ENCODE measurements around the gene AATF.

Gene AATF

GRCh38 chr17:36992701-36993100 lies 43.9 kb downstream of the AATF start:
- DNase-seq: no peak

DNA sequence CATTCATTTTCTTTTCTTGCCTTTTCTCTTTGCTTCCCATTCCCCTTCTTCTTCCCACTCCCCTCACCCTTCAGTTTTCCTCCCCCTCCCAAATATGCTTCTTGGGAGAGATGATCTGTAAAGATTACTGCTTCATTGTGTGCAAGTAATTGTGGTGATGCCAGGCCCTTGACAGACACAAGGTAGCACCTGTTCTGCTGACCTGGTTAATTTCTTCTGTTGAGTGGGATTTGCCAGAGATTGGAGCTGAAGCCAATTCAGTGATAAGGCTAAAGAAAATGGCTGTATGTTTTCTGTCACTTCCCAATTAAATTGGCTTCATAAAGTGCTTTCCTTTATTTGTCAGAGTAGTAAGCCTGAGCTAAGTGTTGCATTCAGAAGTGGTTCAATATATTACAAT lies 44.5 kb downstream of the AATF start:
- no peak for DNase-seq

DNA sequence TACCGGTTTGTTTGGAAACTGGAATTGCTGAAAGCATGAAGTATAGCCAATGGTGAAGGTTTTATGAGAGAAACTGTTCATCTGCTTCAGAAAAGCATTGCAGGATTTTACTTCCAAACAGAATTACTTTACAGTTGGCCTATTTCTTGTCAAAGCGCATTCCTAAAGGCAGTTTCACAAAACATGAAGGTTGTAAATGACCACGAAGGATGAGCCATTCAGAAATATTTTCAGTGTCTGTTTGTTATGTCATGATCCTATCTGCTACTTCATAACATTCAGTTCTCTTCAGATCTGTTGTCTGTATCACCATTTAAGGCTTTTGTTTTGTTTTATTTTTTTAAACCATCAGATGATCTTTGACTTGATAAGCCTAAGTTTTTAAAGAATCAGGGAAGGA lies 45.7 kb downstream of the AATF start:
- no peak for DNase-seq

DNA sequence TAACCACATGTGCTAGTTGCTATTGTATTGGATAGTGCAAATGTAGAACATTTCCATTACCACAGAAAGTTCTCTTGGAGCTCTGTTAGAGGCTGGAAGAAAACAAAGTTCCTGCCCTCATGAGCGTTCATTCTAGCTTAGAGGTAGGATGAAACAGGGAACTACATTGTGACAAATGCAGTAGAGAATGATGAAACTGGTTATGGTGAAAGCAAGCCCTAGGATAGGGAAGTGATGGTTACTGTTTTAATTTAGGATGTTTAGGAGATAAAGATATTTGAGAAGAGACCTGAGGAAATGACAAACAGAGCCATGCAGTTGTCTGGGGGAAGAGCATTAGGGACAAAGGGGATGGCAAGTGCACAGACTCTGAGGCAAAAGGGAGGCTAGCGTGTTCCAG lies 50.7 kb downstream of the AATF start:
- DNase-seq: no peak

DNA sequence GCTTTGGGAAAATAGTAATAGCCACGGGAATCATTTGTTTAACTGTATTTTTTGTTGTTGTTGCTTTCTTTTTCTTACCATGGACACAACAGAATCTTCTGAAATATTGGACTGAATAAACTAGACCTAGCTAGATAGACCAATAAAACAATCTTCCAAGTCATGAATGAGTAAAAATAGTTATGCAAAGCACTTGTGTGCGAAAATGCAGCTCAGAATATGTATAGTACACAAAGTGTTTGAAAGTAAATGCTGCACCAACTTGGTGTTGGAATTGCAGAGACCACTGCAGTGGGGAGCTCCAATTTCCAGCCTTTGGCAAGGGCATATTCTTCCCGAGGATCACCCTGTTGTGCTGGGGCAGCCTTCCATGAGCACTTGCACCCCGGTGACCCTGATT lies 68.0 kb downstream of the AATF start:
- DNase-seq: no peak

DNA sequence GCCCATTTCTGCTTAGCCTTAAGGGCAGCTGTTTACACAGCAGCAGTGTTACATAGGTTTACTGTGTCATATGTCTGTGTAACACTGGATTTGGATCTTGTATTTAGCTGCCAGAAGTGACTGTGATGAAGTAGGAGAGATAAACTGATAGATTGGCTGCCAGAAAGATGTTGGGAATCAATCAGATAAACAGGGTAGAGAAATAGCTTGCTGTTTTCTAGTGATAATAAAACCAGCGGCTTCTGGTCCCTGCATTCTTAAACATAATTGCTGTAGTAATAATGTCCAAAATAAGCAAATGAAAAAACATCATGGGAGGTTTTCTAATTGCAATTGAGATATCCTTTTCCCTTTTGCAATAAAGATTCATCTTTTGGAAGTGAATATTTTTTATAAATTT lies 68.7 kb downstream of the AATF start:
- no peak for DNase-seq

- no peak for DNase-seq
These were observed 70.5 kb downstream of the AATF start for GRCh38 chr17:37019117-37019740.

GRCh38 chr17:37019741-37020129 lies 71.0 kb downstream of the AATF start:
- DNase-seq: no peak

GRCh38 chr17:37024181-37024637 lies 75.5 kb downstream of the AATF start:
- DNase-seq: no peak

GRCh38 chr17:37025238-37025637 lies 76.5 kb downstream of the AATF start:
- DNase-seq: no peak

GRCh38 chr17:37025847-37026530 lies 77.2 kb downstream of the AATF start:
- no peak for DNase-seq

GRCh38 chr17:37026531-37026869 lies 77.7 kb downstream of the AATF start:
- DNase-seq: no peak

DNA sequence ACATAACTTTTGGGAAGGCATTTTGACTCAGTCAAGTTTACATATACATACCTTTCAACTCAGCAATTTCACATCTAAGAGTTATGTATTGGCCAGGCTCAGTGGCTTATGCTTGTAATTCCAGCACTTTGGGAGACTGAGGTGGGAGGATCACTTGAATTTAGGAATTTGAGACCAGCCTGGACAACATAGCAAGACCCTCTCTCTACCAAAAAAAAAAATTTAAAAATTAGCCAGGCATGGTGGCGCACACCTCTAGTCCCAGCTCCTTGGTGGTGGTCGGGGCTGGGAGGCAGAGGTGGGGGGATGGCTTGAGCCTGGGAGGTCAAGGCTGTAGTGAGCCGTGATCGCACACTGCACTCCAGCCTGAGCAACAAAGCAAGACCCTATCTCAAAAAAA lies 79.3 kb downstream of the AATF start:
- DNase-seq: no peak

DNA sequence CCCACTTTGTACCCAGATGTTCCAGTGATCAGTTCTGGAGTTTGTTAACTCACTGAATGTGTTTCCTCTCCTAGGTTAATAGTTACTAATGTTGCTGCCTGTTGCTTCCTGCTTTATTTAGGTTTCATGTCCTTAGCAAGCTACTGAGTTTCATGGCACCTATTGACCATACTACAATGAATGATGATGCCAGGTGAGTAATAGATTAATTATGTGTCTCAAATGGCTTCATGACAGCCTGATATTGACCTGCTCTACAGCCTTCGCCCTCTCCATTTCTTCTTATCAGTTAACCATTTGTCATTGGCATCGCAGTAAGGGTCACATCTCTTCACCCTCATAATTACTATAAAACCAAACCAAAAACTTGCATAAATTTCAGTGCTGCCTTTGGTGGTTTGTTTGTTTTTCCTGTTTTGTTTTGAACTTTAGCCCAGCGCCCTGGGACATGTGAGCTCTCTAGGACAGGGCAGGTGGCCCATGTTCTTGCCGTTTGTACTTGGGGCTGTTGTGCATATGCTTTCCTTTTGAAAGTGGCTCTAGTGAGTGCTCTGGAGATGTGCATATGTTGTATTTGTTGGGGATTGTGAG lies 82.8 kb downstream of the AATF start:
- DNase-seq: no peak

- no peak for DNase-seq
These were observed 88.9 kb downstream of the AATF start for GRCh38 chr17:37037590-37038155.

- no peak for DNase-seq
These were observed 90.5 kb downstream of the AATF start for GRCh38 chr17:37039269-37039668.

DNA sequence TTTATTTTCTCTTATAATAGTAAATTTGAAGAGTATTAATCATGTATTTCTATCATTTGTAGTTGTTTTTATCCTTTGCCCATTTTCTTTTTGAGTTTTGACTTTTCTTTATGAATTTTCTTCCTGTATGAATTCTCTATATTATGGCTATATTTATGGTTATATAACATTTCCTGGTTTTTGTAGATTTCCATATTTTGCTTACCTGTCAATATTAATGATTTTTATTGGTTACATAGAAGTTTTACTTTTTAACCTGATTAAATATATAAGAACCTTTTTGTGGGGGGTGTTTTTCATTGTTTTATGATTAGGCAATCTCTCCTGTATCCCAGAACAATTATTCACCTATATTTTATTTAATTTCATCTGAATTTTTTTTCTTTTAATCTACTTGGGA lies 93.2 kb downstream of the AATF start:
- DNase-seq: no peak

DNA sequence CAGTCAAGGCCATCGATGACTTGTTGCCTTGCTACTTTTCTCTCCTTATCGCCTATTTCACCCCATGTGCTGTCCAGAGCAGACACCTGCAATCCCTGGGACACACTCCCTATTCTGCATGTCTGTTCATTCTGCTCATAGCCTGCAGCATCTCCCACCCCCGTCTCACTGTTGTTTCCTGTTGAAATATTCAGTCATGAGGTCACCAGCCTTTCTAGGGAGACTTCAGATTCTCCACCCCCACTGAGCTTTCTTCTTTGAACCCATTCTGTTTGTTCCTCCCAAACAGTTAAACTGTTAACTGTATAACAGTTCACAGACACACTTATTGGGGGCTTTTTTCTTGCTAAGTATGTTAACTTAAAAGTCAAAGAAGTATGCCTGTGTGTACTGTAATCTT lies 94.4 kb downstream of the AATF start:
- no peak for DNase-seq

DNA sequence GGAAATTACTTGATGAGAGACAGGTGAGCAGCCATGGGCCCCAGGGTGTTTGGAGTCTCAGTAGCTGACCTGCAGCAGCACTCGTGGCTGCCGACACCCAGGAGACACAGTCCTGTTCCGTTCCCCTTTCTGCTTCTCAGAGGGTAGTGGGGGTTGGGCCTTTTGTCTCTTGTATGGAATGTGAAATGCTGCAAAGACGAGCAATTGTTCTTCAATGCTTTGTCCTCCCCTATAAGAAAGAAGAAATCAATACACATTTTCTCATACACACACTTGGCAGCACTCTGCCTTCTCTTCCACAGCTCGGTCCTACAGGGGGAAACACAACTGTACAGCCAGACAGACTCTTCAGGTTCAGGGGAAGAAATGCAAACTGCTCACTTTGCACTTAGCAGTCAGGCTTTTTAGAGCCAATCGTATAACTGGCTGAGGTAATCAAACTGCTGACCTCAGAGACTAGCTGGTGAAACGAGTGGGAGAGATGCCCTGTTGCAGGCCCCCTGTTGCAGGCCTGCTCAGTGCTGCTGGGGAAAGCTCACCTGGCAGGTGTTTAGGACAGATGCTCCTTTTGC lies 96.7 kb downstream of the AATF start:
- DNase-seq: no peak

DNA sequence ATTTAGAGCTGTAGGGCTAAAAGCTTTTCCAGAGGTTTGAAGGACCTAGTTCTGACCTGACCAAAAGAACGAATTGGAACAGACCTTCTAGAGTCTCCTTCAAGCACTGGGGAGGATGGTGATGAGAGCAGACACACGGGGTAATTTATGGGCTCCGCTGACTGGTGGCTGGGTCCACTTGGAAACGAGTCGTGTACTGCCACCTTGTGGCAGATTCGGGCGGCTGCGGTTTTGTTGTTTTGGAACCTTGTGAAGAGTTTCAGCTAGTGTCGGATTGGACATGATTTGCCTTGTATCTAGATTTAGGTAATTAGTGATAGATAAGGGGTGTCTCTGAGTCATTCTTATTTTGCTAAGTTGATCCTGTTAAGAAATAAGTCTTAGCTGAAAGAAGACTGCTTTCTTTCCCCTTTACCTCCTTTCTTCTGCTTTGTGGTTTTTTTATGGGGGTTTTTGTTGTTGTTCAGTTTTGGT lies 98.9 kb downstream of the AATF start:
- DNase-seq: peak; percentile 75

- DNase-seq: no peak
These were observed 100.1 kb downstream of the AATF start for GRCh38 chr17:37048811-37049210.

GRCh38 chr17:37050920-37051319 lies 102.2 kb downstream of the AATF start:
- no peak for DNase-seq

DNA sequence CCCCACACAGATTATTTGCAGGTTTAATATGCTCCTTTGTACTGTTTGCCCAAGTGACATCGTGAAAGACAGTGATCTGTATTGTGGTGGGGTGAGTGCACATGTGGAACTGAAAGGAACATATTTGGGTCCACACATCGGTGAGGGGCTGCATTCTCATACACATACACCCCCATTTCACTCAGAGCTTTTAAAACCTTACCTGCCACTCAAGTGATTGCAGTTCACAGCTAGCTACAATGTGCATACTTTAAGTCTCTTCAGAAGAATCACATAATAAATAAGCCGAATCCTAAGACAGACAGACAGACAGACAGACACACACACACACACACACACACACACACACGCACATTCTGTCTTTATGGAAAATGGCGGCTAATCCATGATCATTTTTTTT lies 102.6 kb downstream of the AATF start:
- DNase-seq: no peak

GRCh38 chr17:37051833-37052232 lies 103.1 kb downstream of the AATF start:
- DNase-seq: no peak

Measured in RPMI8226 (cell line).